LNCAP (cell line): Measurements from ENCODE around the gene HNRNPL.

ENCODE experiments used
- CTCF ChIP-seq: fragments of 450-650 bp; IDR thresholded peaks from 2 replicates; pipeline ENCODE4 v1.5.1; 2017; ENCODE audit warnings: mild to moderate bottlenecking

HNRNPL gene

GRCh38 chr19:38805180-38805579 is 44.6 kb downstream of the HNRNPL start:
- TF ChIP-seq CTCF = no peak

GRCh38 chr19:38803543-38803942 is 46.2 kb downstream of the HNRNPL start:
- no peak for TF ChIP-seq CTCF

- TF ChIP-seq CTCF = no peak
Measured at GRCh38 chr19:38801359-38802095, 48.3 kb downstream of the HNRNPL start.

GRCh38 chr19:38800577-38801347 is 49.0 kb downstream of the HNRNPL start:
- TF ChIP-seq CTCF = no peak

- no peak for TF ChIP-seq CTCF
Measured at GRCh38 chr19:38799104-38799503, 50.7 kb downstream of the HNRNPL start.

GRCh38 chr19:38796154-38796553 is 53.6 kb downstream of the HNRNPL start:
- no peak for TF ChIP-seq CTCF

GRCh38 chr19:38795549-38795948 is 54.2 kb downstream of the HNRNPL start:
- no peak for TF ChIP-seq CTCF
